Loucy (cell line): Measurements from ENCODE around the gene IGFLR1.

Source experiments
- CTCF ChIP-seq: fragments of 200-600 bp; sonication (generic); conservative IDR thresholded peaks from 2 replicates; pipeline ENCODE4 v1.5.1; 2014; ENCODE audit warnings: mild to moderate bottlenecking, antibody characterized with exemption, low read length
- EZH2phosphoT487 ChIP-seq: fragments of 200-600 bp; IDR thresholded peaks from 2 replicates; pipeline ENCODE4 v1.6.1; 2018; ENCODE audit warnings: antibody characterized with exemption, mild to moderate bottlenecking, moderate library complexity, borderline replicate concordance

DNA sequence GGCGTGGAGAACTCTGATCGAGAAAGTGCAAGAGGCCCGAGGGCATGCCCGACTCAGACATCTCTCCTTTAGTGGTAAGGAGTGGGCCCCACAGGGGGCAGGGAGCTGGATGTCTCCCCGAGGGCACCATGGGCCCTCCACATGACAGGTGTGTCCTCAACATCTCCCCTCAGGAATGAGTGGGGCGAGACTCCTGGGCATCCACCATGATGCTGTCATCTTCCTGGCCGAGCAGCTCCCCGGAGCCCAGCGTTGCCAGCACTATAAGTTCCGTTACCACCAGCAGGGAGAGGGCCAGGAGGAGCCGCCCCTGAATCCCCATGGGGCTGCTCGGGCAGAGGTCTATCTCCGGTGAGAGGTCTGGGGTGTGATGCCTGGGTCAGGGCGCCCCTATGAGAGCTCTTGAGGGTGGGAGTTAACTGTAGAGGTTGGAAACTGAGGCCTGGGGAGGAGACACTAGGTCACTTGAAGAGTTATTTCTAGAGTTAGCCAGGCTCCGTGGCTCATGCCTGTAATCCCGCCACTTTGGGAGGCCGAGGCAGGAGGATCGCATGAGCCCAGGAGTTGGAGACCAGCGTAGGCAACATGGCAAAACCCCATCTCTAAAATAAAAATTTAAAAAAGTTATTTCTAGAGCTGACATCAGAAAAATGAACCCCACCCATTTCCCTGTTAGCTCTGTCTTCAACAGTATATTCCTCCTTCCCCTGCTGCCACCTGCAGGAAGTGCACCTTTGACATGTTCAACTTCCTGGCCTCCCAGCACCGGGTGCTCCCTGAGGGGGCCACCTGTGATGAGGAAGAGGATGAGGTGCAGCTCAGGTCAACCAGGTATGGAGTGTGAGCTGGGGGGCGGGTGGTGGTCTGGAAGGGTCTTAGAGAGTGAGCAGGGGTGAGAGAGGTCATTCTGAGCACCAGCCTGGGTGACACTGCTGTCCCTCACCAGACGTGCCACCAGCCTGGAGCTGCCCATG is 5.1 kb downstream of the IGFLR1 start:
- TF ChIP-seq CTCF = 0 out of 2 replicates have a peak, but pooled peaks have one; percentile 17
- no peak for TF ChIP-seq EZH2phosphoT487
